ENCODE data around the gene NANOS3. TPM values are rescaled to one million over a fixed set of nuclear protein-coding genes. Genes with fewer than 3 reads are reported as not detected.
A peak's percentile ranks its signal among the peaks of the same experiment; 100 is the strongest.

The NANOS3 gene
- total and polyA plus RNA-seq, 2 of the 13 experiments (the other 11 are each of a cell fraction or from before 2014, with no cell fraction given) = 0.21 TPM; not detected in 1

GRCh38 chr19:13847407-13848339, 29.3 kb upstream of the NANOS3 start (continued):
- no peak for TF ChIP-seq ZFP36 (IDR thresholded peaks at IDR 0.05; ENCODE audit: borderline replicate concordance, low read depth, low read length, partially characterized antibody)
- TF ChIP-seq ELF3 (CRISPR knock-in tag; IDR thresholded peaks at IDR 0.05) = peak; percentile 40
- no peak for TF ChIP-seq TCF7L2 (IDR thresholded peaks at IDR 0.05; ENCODE audit: low read depth, low read length)
- TF ChIP-seq NCOA5 (CRISPR knock-in tag; IDR thresholded peaks at IDR 0.05) = no peak
- TF ChIP-seq NFIB (CRISPR knock-in tag; IDR thresholded peaks at IDR 0.05; ENCODE audit: borderline replicate concordance) = no peak
- TF ChIP-seq FOXK1 (CRISPR knock-in tag; IDR thresholded peaks at IDR 0.05; ENCODE audit: borderline replicate concordance, low read depth) = no peak
- no peak for TF ChIP-seq ZMYM2 (CRISPR knock-in tag; IDR thresholded peaks at IDR 0.05)
- no peak for TF ChIP-seq SMARCE1 (IDR thresholded peaks at IDR 0.05; ENCODE audit: borderline replicate concordance)
- 0 out of 2 replicates have a peak, but pooled peaks have one; percentile 23 for TF ChIP-seq GABPA (IDR thresholded peaks at IDR 0.05; ENCODE audit: low read depth, low read length)
- peak; percentile 79 for TF ChIP-seq GABPA (CRISPR knock-in tag; IDR thresholded peaks at IDR 0.05; ENCODE audit: low read depth)
- no peak for TF ChIP-seq CERS6 (CRISPR knock-in tag; IDR thresholded peaks at IDR 0.05)
- TF ChIP-seq HOMEZ (CRISPR knock-in tag; IDR thresholded peaks at IDR 0.05; ENCODE audit: low read depth) = no peak
- TF ChIP-seq HNRNPLL (IDR thresholded peaks at IDR 0.05; ENCODE audit: low read depth, low read length, poor library complexity, severe bottlenecking) = peak; percentile 76
- peak; percentile 90 for TF ChIP-seq GABPB1 (CRISPR knock-in tag; IDR thresholded peaks at IDR 0.05)
- TF ChIP-seq NFKBIZ (CRISPR knock-in tag; IDR thresholded peaks at IDR 0.05) = no peak
- no peak for TF ChIP-seq ZNF530 (CRISPR knock-in tag; IDR thresholded peaks at IDR 0.05; ENCODE audit: low read depth)
- TF ChIP-seq JARID2 (CRISPR knock-in tag; IDR thresholded peaks at IDR 0.05; ENCODE audit: insufficient replicate concordance) = no peak
- TF ChIP-seq SMAD9 (CRISPR knock-in tag; IDR thresholded peaks at IDR 0.05) = no peak
- no peak for TF ChIP-seq RERE (CRISPR knock-in tag; IDR thresholded peaks at IDR 0.05; ENCODE audit: low read depth)
- peak; percentile 65; the same call in 1 of the 2 replicates for TF ChIP-seq ERF (CRISPR knock-in tag; IDR thresholded peaks at IDR 0.05)
- TF ChIP-seq PBX3 (CRISPR knock-in tag; IDR thresholded peaks at IDR 0.05; ENCODE audit: borderline replicate concordance) = no peak

Measured in HepG2 (cell line).